ENCODE results near the gene CIAO3.

DNA sequence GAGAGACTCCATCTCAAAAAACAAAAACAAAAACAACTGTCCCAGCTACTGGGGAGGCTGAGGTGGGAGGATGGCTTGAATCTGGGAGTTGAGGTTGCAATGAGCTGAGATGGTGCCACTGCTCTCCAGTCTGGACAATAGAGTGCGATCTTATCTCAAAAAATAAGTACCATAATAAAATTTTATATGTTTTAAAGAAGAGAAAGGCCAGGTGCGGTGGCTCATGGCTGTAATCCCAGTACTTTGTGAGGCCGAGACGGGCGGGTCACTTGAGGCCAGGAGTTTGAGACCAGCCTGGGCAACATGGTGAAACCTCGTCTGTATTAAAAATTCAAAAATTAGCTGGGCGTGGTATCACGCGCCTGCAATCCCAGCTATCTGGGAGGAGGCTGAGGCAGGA, 36.0 kb upstream of the CIAO3 start:
- TF ChIP-seq POLR2A (IDR thresholded peaks at IDR 0.05; ENCODE audit: low read depth): no peak
- TF ChIP-seq, protein P1, sequence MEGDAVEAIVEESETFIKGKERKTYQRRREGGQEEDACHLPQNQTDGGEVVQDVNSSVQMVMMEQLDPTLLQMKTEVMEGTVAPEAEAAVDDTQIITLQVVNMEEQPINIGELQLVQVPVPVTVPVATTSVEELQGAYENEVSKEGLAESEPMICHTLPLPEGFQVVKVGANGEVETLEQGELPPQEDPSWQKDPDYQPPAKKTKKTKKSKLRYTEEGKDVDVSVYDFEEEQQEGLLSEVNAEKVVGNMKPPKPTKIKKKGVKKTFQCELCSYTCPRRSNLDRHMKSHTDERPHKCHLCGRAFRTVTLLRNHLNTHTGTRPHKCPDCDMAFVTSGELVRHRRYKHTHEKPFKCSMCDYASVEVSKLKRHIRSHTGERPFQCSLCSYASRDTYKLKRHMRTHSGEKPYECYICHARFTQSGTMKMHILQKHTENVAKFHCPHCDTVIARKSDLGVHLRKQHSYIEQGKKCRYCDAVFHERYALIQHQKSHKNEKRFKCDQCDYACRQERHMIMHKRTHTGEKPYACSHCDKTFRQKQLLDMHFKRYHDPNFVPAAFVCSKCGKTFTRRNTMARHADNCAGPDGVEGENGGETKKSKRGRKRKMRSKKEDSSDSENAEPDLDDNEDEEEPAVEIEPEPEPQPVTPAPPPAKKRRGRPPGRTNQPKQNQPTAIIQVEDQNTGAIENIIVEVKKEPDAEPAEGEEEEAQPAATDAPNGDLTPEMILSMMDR (IDR thresholded peaks at IDR 0.05): no peak
- TF ChIP-seq POLR2AphosphoS5 (IDR thresholded peaks at IDR 0.05): no peak

All from esophagus muscularis mucosa (tissue), 3 donors.